GM19328 (cell line): Measurements from ENCODE around the gene ZBTB43.
"Not testable (repeated sequence)": the region's sequence is repeated elsewhere in the genome, so short reads cannot be mapped to it uniquely, and the experiment has no call there.

ENCODE experiments used
- ATAC-seq: cut with Tn5 transposase; IDR thresholded peaks from one replicate; pipeline ENCODE4 v1.9.1; 2021; ENCODE audit warnings: mild to moderate bottlenecking, moderate library complexity; ENCODE audit not compliant: unreplicated experiment

ZBTB43 gene

DNA sequence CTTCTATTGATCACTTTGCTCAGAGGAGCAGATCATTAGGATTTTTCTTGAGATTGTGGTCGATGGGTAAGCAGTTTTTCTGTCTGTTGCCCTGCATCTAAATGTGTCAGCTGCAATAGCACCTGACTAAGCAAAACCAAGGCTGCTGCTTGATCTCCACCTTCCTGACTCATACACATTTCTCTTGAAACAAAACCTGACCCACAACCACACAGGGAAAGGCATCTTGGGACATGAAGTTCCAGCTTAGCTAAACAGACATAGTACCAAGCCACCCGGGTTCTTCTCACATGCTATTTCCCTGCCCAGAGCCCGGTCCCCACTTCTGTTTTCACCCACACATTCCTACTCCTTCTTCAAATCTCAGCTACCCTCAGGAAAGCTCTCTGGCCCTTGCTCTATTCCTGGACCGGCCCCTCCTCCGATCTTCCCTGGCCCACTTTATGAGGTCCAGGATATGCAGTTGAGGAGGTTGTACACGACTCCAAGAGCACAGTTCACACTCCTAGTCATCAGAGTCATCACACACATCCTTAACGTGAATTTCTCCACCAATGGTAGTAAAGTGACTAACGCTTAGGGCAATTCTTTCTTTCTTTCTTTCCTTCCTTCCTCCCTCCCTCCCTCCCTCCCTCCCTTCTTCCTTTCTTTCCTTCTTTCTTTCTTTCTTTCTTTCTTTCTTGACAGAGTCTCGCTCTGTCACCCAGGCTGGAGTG lies 16.0 kb upstream of the ZBTB43 start:
- no peak for ATAC-seq

DNA sequence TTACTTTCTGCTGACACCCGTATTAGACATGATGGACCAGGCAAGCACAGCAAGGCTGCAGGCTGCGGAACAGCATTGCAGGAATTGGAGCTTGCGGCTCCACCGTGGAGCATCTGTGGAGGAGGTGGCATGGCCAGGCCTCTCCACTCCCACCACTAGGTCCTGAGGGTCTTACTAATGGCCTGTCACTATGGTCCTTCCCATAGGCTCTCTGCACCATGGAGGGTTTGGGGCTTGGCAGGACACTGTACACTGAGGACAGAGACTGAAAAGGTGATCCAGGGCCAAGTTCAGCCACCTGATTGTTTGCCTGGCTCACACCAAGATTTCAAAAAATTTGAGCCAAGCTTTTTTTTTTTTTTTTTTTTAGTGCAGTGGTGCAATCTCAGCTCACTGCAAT lies 14.3 kb upstream of the ZBTB43 start:
- no peak for ATAC-seq

- no peak for ATAC-seq
These were observed 13.2 kb upstream of the ZBTB43 start for GRCh38 chr9:126791406-126792230.

- no peak for ATAC-seq
These were observed 11.0 kb upstream of the ZBTB43 start for GRCh38 chr9:126793686-126794417.

DNA sequence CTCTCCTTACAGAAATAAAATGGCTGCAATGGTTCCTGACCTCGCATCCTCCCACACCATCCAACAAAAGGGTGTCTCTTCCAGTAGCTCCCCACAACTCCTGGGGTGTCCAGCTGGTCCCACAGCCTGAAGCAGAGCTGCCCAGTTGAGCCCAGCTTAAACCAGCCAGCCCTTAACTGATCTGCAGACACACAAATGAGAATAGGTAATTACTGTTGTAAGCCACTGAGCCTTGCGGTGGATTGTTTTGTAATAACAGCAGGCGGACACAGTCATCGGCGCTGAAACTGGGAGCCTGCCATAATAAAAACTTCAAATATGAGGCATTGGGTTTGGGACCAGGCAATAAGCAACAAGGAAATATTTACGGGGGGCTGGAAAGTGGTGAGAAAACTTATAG lies 10.4 kb upstream of the ZBTB43 start:
- ATAC-seq: no peak

DNA sequence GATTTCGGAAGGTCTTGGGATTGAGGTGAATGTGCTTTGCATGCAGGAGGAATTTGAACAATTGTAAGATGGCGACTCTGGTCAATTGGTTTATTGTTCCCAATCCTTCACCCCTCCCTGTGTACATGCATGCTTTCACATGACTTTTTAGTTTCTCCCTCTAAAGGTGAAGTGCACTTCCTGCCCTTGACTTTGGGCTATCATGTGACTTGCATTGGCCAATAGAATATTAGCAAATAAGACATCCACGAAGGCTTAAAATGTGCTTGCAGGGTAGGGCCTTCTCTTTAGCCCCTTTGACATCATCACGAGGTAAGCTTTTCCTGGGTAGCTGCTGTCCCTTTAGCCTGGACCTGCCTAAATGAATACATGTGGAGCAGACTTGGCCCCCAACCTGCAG lies 8.1 kb upstream of the ZBTB43 start:
- no peak for ATAC-seq

DNA sequence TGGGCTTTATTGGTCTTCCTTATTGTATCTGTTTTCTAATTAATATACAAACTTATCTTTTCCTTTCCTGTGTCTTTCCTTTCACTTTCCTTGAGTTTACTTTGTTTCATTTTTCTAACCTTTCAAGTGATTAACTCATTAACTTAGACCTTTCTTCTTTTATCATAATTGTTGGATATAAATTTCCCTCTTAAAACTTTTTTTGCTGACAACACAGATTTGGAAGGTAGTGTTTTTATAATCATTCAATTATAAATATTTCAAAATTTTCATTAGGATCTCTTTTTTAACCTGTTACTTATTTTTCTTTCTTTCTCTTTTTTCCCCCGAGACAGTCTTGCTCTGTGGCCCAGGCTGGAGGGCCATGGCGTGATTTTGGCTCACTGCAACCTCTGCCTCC lies 6.9 kb upstream of the ZBTB43 start:
- ATAC-seq: no peak

DNA sequence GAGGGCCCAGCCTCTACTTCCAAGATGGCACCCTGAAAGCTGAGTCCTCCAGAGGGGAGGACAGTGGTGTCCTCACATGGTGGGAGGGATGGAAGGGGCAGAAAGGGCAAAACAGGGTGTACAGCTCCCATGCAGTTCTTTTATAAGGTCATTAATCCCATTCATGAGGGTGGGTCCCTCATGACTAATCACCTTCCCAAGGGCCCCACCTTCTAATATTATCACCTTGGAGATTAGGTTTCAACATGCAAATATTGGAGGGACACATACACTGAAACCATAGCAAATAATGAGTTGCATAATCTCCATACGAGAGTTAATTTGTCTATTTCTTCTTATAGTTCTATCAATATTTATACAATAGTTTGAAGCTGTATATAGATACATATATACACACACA lies 5.8 kb upstream of the ZBTB43 start:
- ATAC-seq: no peak

- ATAC-seq: no peak
These were observed 2.4 kb upstream of the ZBTB43 start for GRCh38 chr9:126802318-126803059.

- ATAC-seq: no peak
These were observed 593 bp upstream of the ZBTB43 start for GRCh38 chr9:126804198-126804695.

- no peak for ATAC-seq
These were observed 868 bp downstream of the ZBTB43 start for GRCh38 chr9:126805554-126806262.

GRCh38 chr9:126806336-126806735 lies 1.5 kb downstream of the ZBTB43 start:
- ATAC-seq: no peak

- no peak for ATAC-seq
These were observed 4.2 kb downstream of the ZBTB43 start for GRCh38 chr9:126809068-126809467.

DNA sequence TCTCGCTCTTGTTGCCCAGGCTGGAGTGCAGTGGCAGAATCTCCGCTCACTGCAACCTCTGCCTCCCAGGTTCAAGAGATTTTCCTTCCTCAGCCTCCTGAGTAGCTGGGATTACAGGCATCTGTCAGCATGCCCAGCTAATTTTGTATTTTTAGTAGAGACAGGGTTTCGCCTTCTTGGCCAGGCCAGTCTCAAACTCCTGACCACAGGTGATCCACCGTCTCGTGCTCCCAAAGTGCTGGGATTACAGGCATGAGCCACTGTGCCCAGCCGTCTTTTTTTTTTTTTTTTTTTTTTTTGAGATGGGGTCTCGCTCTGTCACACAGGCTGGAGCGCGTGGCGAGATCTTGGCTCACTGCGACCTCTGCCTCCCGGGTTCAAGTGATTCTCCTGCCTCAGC lies 5.4 kb downstream of the ZBTB43 start:
- ATAC-seq: not testable (repeated sequence)

- ATAC-seq: no peak
These were observed 8.2 kb downstream of the ZBTB43 start for GRCh38 chr9:126813072-126813471.

DNA sequence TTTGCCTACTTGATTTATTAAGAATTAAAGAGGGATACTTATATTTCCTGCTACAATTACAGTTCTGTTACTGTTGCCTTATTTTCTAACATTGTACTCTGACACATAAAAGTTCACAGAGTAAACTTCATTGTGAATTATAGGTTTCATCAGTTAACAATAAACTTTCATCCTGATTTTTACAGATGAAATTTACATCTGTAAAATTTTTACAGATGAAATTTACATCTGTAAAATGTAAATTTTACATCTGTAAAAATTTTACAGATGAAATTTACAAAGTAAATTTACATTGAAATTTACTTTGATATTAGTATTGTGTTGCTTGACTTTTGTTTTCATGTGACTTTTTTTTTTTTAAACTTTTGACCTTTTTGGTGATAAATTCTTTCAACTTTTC lies 9.3 kb downstream of the ZBTB43 start:
- no peak for ATAC-seq

- ATAC-seq: not testable (repeated sequence)
These were observed 12.8 kb downstream of the ZBTB43 start for GRCh38 chr9:126817615-126818014.

DNA sequence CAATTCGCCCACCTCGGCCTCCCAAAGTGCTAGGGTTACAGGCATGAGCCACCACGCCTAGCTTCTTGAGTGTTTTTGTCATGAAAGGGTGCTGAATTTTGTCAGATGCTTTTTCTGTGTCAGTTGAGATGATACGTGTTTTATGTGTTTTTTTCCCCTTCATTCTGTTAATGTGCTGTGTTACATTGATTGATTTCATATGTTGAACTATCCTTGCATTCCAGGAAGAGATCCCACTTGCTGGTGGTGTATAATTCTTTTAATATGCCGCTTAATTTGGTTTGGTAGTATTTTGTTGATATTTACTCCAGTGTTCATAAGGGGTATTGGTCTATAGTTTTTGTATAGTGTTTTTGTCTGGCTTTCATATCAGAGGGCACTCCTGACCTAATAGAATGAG lies 13.6 kb downstream of the ZBTB43 start:
- no peak for ATAC-seq

- ATAC-seq: no peak
These were observed 14.6 kb downstream of the ZBTB43 start for GRCh38 chr9:126819482-126819881.

GRCh38 chr9:126822278-126822677 lies 17.4 kb downstream of the ZBTB43 start:
- ATAC-seq: no peak
